Activated CD8-positive, alpha-beta memory T cell treated with anti-CD3 and anti-CD28 coated beads, Interleukin-2, amount 50 U/mL, for 1 hour (primary cell): Measurements from ENCODE around the gene ABHD17A.

Experiments
- DNase-seq: peaks from one replicate; pipeline ENCODE4 v3.0.0-alpha.2; 2020; ENCODE audit errors: extremely low read depth

Gene ABHD17A

DNA sequence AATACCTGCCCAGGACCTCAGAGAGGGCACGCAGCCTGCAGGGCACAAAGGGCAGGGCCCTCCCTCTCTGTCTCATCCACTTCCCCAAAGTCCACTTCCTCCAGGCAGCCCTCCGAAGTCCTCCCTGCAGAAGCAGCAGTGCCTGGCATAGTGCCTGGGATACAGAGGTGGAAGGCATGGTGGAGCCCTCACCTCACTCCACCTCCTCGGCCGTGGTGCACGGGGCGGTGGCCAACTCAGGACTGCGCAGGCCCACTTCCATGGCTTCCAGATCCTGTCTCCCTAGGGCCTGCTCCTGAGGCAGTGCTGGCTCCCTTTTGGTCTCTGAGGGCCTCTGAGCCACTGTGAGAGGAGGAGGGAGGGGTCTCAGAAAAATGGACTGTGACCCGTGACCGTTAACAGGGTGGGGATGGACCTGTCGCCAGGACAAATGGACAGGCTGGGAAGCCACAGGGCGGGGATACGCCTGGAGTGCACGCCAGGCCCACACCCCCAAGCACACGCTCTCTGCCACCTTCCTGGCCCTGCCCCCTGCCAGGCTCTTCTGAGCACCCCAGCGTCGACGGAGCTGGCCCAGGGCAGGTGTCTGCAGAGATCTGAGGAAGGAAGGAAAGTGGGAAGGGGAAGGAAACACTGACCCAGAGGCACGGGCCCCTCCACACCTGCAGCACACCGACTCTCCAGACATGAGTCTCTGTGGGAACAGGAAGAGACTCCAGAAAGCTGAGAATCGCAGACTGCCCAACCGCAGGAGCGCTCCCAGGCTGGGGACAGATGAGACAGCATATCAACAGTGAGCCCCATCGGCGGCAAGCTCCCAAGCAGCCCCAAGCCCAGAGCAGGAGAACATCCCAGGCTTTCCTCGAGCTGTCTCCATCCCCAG lies 45.4 kb downstream of the ABHD17A start:
- DNase-seq = no peak

DNA sequence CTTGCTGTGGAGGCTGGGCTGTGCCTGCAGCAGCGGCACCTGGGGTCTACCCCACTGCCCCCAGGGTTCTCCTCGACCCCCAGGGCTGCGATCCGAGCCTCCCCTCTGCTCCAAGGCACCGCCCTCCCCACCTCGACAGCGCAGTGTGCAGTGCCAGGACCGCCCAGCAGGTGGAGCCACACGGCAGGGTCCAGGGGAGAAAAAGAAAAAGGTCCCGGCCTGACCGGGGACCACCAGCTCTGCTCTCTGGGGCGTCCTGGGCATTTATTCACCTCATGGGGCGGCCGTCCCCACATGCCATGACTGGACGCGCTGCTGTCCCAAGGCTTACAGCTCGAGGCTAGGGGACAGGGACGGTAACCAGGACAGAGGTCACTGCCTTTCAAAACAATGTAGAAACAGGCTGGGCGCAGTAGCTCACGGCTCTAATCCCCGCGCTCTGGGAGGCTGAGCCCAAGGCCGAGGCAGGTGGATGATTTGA lies 47.6 kb downstream of the ABHD17A start:
- DNase-seq = no peak

DNA sequence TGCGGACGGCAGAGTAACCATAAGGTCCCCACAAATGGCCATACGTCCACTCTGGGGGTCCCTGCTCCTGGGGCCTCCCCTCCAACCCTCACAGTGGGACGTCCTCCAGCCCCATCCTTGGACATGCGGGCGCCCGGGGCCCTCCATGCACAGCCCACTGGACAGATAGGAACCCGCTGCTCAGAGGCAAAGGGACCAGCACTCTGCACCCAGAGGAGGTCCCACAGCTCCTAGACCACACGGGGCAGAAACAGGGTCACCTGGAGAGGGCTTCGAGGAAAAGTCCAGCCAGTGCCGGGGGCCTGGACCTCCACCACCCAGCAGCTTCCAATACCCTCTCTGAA lies 48.1 kb downstream of the ABHD17A start:
- no peak for DNase-seq

DNA sequence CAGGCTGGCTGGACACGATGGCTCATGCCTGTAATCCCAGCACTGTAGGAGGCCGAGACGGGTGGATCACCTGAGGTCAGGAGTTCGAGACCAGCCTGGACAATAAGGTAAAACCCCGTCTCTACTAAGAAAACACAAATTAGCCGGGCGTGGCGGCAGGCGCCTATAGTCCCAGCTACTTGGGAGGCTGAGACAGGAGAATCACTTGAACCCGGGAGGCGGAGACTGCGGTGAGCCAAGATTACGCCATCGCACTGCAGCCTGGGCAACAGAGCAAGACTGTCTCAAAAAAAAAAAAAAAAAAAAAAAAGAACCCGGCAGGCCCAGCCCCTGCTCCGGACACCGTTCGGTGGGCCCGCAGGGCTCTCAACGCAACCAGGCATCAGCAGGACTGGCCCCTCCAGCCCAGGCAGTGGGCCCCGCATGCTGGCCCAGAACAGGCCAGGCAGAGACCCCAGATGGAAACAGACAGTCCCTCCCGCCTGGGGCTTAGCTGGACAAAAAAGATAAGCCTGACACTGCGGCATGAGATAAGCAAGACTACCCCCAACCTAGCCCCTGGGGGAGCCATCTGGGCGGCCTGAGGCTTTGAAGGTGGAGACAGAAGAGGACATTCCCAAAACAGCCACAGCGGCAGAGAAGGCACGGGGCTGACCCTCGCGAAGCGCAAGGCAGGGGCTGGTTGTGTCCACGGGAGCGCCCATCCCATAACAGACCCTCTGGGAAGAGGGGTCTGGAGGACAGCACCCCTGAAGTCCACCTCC lies 48.7 kb downstream of the ABHD17A start:
- DNase-seq = no peak

DNA sequence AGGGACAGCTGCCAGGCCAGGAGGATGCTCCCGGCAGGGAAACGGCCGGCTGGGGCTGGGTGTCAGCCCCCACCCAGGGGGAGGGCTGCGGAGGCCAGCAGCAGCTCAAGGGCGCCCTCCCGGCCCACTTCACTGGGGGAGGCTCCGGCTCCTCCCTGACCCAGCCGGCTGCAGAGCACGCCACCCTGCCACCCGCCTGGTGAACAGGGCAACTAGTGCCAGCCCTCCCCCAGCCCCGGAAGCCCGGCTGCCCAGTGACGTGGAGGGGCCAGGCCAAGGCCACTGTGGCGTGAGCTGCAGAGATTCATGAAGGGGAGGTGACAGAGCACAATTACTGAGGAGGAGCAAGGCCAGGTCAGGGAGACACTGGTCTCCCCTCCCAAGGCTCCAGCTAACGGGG lies 51.8 kb downstream of the ABHD17A start:
- DNase-seq = no peak

DNA sequence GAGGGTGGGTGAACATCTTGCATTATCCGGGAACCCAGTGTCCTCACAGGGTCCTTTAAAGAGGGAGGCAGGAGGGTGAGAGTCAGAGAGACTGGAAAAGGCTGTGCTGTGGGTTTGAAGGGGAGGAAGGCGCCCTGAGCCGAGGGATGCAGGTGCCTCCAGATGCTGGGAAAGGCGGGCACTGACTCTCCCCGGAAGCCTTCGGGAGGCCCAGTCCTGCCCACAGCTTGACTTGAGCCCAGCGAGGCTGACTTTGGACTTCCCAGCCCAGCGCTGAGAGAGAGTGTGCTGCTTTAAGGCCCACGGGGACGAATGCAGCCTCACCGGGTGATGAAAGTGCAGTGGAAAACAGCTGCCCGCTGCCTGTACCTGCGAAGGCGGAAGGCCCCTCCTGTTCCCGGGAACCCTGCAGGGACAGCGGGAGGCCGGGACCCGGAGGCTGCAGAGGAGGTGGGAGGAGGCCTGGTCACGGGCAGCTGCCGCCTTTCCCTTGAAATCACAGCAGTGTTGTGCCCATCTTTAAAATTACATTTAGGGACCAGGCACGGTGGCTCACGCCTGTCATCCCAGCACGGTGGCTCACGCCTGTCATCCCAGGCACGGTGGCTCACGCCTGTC lies 53.1 kb downstream of the ABHD17A start:
- no peak for DNase-seq

DNA sequence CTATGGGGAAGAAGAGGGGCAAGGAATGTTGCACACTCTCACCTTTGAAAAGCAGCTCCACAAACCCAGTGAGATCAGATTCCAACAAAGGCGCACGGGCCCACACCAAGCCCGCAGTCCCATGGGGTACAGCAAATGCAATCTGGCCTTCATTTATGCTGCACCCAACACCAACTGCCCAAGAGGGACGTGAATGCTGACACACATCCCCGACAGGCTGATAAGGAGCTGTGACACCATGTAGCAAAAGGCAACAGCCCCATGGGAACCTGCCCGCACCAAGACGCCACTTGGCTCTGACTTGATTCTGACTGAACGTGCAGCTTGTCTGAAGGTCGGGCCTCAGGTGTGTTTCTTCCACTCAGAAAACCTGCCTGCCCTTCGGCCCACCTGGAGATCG lies 54.3 kb downstream of the ABHD17A start:
- DNase-seq = no peak

DNA sequence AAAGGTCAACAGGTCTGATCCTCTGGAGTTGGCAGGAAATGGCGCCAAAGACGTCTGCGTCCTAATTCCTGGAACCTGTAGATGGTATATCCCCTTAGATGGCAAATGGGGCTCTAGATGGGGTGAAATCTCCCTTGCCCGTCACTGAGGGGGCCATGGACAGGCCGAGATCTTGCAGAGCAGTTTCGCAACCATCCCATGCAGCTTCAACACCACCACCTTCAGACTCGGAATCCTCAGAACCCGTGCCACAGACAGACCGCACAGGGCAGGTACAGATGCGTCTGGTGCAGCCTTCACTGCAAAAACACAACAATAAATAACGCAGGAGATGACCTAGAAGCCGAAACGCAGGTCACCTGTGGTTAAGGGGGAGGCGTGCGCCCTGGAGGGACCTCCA lies 54.7 kb downstream of the ABHD17A start:
- no peak for DNase-seq

DNA sequence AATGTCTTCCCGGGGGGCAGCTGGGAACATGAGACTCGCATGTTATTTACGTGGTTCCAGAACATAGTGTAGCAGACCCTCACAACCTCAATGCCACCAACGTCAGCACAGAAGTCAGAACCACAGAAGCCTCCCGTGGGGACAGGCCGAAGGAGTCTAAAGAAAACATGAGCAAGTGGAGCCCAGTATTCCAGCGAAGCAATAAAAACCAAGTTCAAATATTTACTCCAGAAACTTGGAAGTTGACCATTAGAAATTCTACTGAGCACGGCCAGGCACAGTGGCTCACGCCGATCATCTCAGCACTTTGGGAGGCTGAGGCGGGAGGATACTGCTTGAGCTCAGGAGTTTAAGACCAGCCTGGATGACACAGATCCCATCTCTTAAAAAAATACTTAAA lies 55.3 kb downstream of the ABHD17A start:
- no peak for DNase-seq

DNA sequence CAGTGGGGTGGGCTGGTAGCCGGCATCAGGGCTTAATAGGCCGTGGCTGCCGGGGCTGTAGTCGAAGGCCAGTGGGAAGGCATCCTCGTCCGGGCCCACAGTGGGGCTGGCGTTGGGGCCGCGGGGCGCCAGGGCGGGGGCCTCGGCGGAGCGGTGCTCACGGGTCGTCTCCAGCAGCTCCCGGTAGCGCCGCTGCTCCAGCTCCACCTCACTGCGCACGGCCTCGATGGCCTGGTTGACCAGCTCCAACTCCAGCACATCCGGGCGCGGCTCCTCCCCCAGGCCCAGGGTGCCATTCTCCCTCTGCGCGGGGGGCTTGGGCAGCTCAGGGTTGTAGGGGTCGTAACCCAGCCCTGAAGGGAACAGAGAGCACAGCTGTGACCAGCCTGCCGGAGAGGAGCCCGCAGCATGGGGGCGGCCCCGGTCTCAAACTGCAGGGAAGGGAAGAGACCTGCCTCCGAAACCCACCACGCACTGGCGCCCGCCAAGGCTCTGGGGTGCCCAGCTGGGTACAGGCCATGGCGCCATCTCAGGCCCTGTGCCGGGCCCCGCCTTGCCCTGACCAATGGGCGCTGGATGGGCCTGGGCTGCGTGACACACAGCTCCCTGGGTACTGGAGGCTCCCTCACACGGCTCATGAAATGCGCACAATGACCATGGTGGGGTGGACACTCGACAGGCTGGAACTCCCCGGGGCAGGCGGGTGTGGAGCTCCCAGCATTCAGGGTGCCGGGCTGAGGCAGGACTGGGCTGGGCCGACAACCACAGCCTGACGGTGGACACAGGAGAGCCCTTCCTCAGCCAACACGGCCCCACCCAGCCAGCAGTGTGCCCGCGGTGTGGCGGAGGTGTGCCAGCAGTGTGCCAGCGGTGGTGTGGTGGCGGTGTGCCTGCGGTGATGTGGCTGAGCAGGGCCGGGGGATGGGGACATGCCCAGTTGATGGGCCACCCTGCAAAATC lies 56.7 kb downstream of the ABHD17A start:
- DNase-seq = no peak

DNA sequence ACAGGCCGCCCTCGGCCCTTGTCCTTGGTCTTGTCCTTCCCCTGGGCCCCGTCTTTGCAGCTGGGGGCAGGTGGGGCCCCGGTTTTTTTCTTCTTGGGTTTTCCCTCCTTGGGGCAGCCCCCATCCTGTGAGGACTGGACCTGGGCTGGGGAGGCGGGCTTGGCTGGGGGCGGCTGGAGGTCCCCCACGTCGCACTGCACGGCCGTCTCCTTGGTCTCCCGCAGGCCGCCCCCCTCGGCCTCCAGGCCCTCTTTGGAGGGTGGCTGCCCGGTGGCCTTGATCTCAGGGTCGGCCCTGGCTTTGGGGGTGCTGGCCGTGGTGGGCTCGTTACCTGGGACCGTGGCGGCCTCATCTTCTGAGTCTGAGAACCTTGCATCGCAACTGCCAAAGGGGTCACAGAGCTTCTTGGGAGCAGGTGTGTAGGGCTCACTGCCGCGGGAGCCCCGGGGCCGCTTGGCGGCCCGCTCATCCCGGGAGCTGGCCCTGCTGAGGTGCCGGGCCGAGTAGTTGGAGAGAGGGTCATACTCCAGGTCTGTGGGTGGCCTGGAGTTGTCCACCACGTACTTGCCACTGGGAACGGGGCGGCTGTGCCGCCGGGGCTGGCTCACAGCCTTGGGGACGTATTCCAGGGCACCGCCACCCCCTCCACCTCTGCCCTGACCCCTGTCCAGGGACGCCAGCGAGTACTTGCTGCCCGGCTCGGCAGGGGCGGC lies 57.6 kb downstream of the ABHD17A start:
- DNase-seq = no peak
